ENCODE measurements around the gene NDUFAF3. TPM values are rescaled to one million over a fixed set of nuclear protein-coding genes. Genes with fewer than 3 reads are reported as not detected.

NDUFAF3 gene
- total and polyA plus RNA-seq, 9 donors: 43.2 to 132 (median 89.8) TPM

GRCh38 chr3:48984663-48985062, 37.3 kb upstream of the NDUFAF3 start:
- H3K4me3 ChIP-seq: no peak overlapping the region
- TF ChIP-seq CTCF (IDR thresholded peaks at IDR 0.05) (no peak), POLR2A (IDR thresholded peaks at IDR 0.05) (no peak), EP300 (IDR thresholded peaks at IDR 0.05) (no peak)
- peaks cover 3% of the 10 kb centered on the region for H3K4me1 ChIP-seq (ENCODE audit: insufficient read depth)
- intact Hi-C loops (cut with DNase I): loop anchor here in 2 of 4 donors (5.0 to 10.0 kb wide), 2 partner anchors 110 to 463 kb away; partner anchors contain the start of gene QRICH1 (in 1 of the 2)
- H3K36me3 ChIP-seq: no peaks in the 10 kb centered on the region
- no peaks in the 10 kb centered on the region for H3K27me3 ChIP-seq
- no peak for DNase-seq
- no peaks in the 10 kb centered on the region for H3K9me3 ChIP-seq
- H3K27ac ChIP-seq: no peak overlapping the region

- 84 to 90% (median 84%) methylated on average over 7 of the region's 7 CpGs for WGBS, 3 donors
- intact Hi-C loops (cut with DNase I): loop anchor here in 2 of 4 donors (5.0 to 10.0 kb wide), 2 partner anchors 109 to 461 kb away; partner anchors contain the start of gene QRICH1 (in 1 of the 2)
- Histone ChIP-seq H3K27me3 (no peaks in the 10 kb centered on the region), H3K36me3 (no peaks in the 10 kb centered on the region), H3K4me3 (no peak overlapping the region), H3K9me3 (no peaks in the 10 kb centered on the region), H3K27ac (no peak overlapping the region), H3K4me1 (ENCODE audit: insufficient read depth) (peaks cover 3% of the 10 kb centered on the region)
- peak in 1 of 5 donors; percentile 17 for DNase-seq
- TF ChIP-seq CTCF (IDR thresholded peaks at IDR 0.05): no peak
- no peak for TF ChIP-seq POLR2A (IDR thresholded peaks at IDR 0.05)
- no peak for TF ChIP-seq EP300 (IDR thresholded peaks at IDR 0.05)
These were observed 36.0 kb upstream of the NDUFAF3 start for GRCh38 chr3:48985831-48986376.

- Histone ChIP-seq H3K4me1 (ENCODE audit: insufficient read depth) (peaks cover 3% of the 10 kb centered on the region), H3K27me3 (no peaks in the 10 kb centered on the region), H3K9me3 (no peaks in the 10 kb centered on the region), H3K27ac (peak overlapping the region; percentile 95 to 96), H3K4me3 (peak overlapping the region; percentile 68), H3K36me3 (no peaks in the 10 kb centered on the region)
- whole genome bisulfite sequencing, 3 donors: 0 to 2% (median 1%) methylated on average over 21 of the region's 21 CpGs
- no peak for TF ChIP-seq POLR2A (IDR thresholded peaks at IDR 0.05)
- no peak for TF ChIP-seq EP300 (IDR thresholded peaks at IDR 0.05)
- no peak for TF ChIP-seq CTCF (IDR thresholded peaks at IDR 0.05)
- intact Hi-C loops (cut with DNase I): loop anchor here in 2 of 4 donors (5.0 to 10.0 kb wide), 2 partner anchors 106 to 458 kb away; partner anchors contain the start of gene QRICH1 (in 1 of the 2)
- peak in 2 of 5 donors; percentile 47 to 62 for DNase-seq
These were observed 32.7 kb upstream of the NDUFAF3 start for GRCh38 chr3:48989126-48989795.

- DNase-seq: peak; percentile 92 to 95 (median 93)
- peak within 1 kb of the TSS; percentile 68 for H3K4me3 ChIP-seq
- H3K9me3 ChIP-seq: no peaks in the 10 kb centered on the region
- intact Hi-C loops (cut with DNase I): loop anchor here in 3 of 4 donors (2.0 to 10.0 kb wide), 4 partner anchors 17 to 457 kb away; partner anchors contain the start of genes QRICH1 (in 1 of the 3) and WDR6 (in 1 of the 3)
- TF ChIP-seq CTCF (IDR thresholded peaks at IDR 0.05) (peak; percentile 16 to 73 (median 63)), POLR2A (IDR thresholded peaks at IDR 0.05) (peak; percentile 74), EP300 (IDR thresholded peaks at IDR 0.05) (no peak)
- peaks cover 3% of the 10 kb centered on the region for H3K4me1 ChIP-seq (ENCODE audit: insufficient read depth)
- H3K36me3 ChIP-seq: no peaks in the 10 kb centered on the region
- H3K27me3 ChIP-seq: no peaks in the 10 kb centered on the region
- WGBS, 3 donors: 0 to 1% (median 0%) methylated on average over 50 to 91 of the region's 91 CpGs
- H3K27ac ChIP-seq: peak within 1 kb of the TSS; percentile 95 to 96
These were observed 31.9 kb upstream of the NDUFAF3 start, which contains the start of gene P4HTM for GRCh38 chr3:48989796-48990635. Gene P4HTM, plus strand, starts transcription at chr3:48990241. Its CDS starts 16 bp downstream, at chr3:48990257.
